C4-2B (cell line): ENCODE data around the gene CCDC196.

Experiments used
- H3K27ac ChIP-seq: fragments of 450-650 bp; 2 replicates; pipeline ENCODE4 v1.5.1; 2017
- CTCF ChIP-seq: fragments of 450-650 bp; conservative IDR thresholded peaks from 2 replicates; pipeline ENCODE4 v1.5.1; 2017; ENCODE audit warnings: mild to moderate bottlenecking
- ZFX ChIP-seq: fragments of 450-650 bp; IDR thresholded peaks from 2 replicates; pipeline ENCODE4 v1.6.1; 2017

Gene CCDC196, protein sequence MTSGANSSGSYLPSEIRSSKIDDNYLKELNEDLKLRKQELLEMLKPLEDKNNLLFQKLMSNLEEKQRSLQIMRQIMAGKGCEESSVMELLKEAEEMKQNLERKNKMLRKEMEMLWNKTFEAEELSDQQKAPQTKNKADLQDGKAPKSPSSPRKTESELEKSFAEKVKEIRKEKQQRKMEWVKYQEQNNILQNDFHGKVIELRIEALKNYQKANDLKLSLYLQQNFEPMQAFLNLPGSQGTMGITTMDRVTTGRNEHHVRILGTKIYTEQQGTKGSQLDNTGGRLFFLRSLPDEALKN

DNA sequence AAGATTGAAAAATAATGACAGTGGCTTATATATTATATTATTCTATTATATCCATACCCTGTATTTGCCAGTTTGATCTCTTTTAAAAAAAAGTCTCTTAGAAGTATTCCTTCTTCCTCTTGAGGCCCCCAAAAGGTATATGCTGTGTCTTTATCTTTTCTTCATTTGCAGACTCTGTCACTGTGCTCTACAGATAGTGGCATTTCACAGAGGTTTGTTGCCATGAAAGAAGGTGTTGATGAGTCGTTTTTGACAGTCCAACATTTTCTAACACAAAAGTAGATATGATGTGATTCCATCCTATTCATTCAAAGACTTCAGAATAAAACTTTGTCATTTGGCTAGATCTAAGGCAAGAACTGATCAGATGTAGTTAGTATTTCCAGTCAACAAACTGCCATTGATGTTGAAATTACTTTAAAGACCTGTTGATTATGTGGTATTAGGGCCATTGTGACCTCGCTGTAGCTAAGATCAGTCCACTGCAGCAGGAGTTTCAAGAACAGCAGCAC is at the start of gene CCDC196:
TSS of gene CCDC196 (plus strand) at position 462 of the 512 bp plus-strand sequence. CDS start 132 bp downstream, outside the sequence.
- no peak within 1 kb of the TSS for H3K27ac ChIP-seq
- TF ChIP-seq CTCF: no peak
- TF ChIP-seq ZFX: no peak

- H3K27ac ChIP-seq: no peak overlapping the region
- TF ChIP-seq CTCF: no peak
- TF ChIP-seq ZFX: no peak
Measured at GRCh38 chr14:66440801-66441200, 45.4 kb upstream of the CCDC196 start.

- TF ChIP-seq ZFX (no peak), CTCF (no peak)
- no peak overlapping the region for H3K27ac ChIP-seq
Measured at GRCh38 chr14:66442953-66443571, 43.1 kb upstream of the CCDC196 start.

- TF ChIP-seq CTCF (no peak), ZFX (no peak)
- H3K27ac ChIP-seq: no peak overlapping the region
Measured at GRCh38 chr14:66443785-66444184, 42.4 kb upstream of the CCDC196 start.

DNA sequence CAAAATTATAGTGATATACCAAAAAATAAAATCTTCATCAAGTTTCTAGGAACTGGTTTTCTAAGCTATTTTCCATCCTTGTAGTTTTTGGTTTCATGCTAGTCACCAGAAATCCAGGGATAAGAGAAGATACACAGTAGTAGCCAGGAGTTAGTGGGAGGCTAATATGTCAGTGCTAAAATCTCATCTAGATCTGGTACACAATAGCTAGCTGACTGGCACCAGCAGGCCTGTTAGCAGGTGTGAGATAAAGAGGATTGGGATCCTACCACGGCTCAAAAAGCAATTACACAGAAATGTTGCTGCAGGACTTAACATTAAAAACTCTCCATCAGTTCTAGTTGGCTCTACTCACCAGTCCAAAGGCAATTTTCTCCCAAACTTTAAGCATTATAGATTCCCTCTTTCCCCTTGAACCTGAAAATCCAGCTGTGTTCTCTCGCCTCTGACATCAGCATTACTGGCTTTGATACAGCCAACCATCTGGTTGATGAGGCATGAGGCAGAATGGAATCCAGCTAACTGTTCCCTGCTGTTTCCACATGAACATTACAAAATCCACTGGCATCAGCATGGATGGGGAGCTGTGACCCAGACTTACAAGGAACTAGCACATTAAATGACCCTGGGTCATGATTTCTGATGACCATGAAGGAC is 41.8 kb upstream of the CCDC196 start:
- TF ChIP-seq CTCF (no peak), ZFX (no peak)
- no peak overlapping the region for H3K27ac ChIP-seq

DNA sequence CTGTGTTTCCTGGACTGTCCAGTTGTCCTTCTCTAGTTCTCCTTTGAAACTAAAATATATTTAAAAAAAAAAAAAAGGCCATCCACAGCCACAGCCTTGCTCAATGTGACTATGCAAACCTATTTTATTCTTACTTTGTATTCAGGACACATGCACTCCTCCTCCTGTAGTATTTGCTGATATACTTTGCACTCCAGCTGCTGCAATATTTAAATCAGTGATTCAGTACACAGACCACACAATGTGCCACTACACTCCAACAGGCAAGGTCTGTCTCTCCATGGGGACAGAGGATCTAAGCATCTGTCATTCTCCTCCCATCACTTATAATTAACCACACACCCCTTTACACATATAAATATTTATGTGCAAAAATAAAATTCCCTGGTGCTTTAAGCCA is 40.2 kb upstream of the CCDC196 start:
- H3K27ac ChIP-seq: no peak overlapping the region
- TF ChIP-seq CTCF (no peak), ZFX (no peak)

DNA sequence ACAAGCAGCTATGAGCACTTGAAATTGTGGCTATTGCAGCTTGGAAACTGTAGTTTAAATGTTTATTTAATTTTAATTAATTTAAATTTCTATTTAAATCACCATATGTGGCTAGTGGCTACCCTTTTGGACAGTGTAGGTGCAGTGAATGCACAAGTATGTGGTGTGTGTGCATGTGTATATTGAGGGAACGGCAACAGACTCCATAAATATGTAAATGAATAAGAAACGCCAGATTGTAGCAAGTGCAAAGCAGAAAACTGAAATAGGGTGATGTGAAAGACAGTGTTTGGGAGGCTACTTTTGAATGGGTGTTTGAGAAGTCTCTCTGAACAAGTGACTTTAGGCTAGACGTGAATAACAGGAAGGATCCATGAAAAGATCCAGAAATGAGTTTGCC is 32.7 kb upstream of the CCDC196 start:
- TF ChIP-seq CTCF (no peak), ZFX (no peak)

More for the DNA sequence above, 32.7 kb upstream of the CCDC196 start:
- H3K27ac ChIP-seq: no peak overlapping the region
